GM18499 (cell line): ENCODE measurements around the gene ARHGAP24.
"Not testable (repeated sequence)": the region's sequence is repeated elsewhere in the genome, so short reads cannot be mapped to it uniquely, and the experiment has no call there.

Experiments used
- ATAC-seq: cut with Tn5 transposase; IDR thresholded peaks from one replicate; pipeline ENCODE4 v1.9.1; 2021; ENCODE audit warnings: moderate number of reproducible peaks; ENCODE audit not compliant: insufficient read depth, unreplicated experiment

Gene ARHGAP24

GRCh38 chr4:85967872-85968271, 492.9 kb downstream of the ARHGAP24 start:
- no peak for ATAC-seq

DNA sequence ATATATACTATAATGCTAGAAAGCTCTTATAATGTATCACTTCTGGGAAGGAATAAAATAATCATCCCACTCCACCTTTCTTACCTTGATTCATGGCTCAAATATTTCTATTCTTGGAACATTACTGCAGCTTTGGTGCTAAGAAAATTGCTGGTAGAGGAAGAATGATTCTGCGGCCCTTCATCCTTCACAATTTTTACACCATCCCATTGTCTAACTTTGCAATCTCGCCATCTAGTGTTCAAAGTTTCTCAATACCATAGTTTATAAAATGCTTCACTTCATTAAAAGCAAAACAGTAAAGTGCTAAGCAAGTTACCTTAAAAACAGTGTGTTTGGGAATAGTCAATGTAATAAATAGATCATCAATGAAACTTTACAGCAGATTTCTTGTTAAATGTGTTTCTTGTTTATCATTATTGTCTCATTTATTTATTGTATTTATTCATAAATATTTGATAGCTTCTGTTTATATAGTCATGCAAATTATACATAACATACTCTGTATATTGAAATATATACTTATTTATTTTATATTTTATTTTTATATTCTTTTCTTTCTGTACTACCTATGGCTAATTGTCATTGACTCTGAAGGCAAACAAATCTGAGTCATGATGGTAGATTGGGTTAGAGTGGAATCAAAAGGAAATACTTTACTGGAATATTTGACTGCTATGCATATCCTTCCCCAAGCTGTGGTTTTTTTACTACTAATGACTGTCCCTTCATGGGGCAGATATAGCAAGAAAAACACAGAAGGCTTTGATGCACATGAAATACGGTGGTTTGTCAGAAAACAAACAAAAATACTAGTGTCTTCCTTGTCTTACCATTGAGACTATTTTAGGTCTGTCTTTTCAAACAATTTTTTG, 494.2 kb downstream of the ARHGAP24 start:
- peak; percentile 75 for ATAC-seq

DNA sequence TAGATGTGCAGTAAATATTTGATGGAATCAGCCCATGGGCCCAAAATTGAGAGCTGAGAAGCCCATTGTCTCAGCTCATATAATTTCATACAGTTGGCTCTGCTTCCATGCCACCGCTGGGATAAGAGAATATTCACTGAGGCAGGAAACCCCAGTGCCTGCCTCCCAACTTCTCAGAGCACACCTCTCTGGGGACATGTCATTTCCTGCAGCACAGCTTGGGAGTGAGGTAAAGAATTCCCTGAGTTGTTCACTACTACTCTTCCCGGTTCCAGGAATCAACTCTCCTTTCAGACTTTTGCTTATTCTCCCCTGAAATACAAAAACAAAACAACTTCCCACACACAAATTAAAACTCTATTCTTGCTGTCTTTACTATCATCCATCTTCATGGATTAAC, 495.6 kb downstream of the ARHGAP24 start:
- ATAC-seq: no peak

GRCh38 chr4:85979276-85979675, 504.3 kb downstream of the ARHGAP24 start:
- peak; percentile 75 for ATAC-seq

DNA sequence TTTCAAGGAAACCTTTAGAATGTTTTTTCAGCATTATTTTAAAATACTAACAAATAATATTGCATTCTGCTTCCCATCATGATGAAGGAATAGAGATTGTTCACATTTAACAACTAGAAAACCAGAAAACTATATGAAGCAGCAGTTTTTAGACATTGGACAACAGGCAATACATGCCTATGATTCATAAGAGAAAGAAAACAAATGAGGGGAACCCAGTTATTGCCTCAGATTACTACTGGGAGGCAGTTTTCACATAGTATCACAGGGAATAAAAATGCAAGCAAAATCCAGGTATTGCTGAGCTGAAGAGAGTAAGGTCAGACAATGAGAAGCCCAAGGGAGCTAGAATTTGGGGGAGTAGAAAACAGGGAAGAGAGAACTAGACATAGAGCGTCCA, 511.3 kb downstream of the ARHGAP24 start:
- ATAC-seq: no peak

- ATAC-seq: no peak
These were observed 518.7 kb downstream of the ARHGAP24 start for GRCh38 chr4:85993641-85994040.

- ATAC-seq: no peak
These were observed 519.6 kb downstream of the ARHGAP24 start for GRCh38 chr4:85994576-85994975.

DNA sequence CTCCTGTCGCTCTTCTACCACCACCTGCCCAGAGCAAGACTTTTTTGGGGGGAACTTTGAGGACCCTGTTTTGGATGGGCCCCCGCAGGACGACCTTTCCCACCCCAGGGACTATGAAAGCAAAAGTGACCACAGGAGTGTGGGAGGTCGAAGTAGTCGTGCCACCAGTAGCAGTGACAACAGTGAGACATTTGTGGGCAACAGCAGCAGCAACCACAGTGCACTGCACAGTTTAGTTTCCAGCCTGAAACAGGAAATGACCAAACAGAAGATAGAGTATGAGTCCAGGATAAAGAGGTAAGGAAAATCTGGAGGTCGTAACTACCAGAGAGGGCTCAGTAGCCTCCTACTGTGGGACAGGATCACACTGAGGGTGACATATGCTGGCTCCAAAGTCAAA, 520.4 kb downstream of the ARHGAP24 start:
- no peak for ATAC-seq

- no peak for ATAC-seq
These were observed 526.6 kb downstream of the ARHGAP24 start for GRCh38 chr4:86001591-86001990.

- ATAC-seq: no peak
These were observed 529.1 kb downstream of the ARHGAP24 start for GRCh38 chr4:86004030-86004429.

DNA sequence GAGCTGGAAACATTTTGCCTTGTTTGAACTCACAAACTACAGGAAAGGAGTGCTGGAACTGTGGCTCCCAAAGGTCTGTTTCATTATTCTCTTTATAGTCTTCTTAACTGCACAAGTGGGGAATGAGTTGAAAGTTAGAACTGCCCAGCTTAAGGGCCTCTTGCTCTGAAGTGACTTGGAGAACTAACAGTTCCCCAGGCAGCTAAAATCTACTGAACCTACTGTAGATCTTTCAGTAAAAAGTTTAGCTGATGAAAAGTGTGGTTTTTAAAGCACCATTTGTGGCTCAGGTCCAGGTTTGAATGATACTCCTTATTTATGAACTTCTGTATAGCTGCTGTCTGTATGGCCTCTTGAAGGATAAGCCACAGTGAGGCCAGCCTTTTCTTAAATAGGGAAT, 531.1 kb downstream of the ARHGAP24 start:
- no peak for ATAC-seq

DNA sequence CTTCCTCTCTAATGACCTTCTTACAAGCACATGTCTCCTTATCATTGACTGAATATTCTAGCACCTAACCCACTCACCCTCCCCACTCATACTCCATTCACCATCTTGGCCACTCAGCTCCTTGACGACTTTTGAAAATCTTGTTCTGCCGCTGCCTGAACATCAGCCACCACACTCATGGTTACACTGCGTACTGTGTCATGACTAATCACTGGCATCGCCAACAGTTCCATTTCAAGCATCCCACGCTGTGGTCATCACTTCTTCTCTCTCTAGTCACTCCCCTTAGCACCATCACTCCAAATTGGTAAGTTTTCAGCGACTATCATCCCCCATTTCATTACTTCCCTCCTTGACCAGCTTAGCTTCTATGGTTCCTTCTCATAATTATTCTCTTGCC, 532.1 kb downstream of the ARHGAP24 start:
- ATAC-seq: no peak

DNA sequence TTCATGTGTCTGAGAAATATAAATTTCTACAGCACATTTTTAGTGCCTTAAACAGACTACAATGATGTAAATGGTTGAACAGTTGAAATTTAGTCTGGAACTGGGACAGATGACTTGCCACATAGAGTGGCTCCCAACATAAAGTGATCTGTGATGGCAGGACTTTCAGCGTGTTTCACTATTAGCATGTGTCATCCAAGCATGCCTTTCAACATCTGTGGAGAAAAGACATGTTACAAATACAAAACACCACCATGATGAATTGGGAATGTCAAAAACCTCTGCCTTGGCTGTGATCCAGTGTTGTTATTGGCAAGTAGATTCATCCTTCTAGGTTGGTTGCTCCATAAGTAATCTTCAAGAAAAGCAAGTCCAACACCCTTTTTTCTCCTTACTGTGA, 536.2 kb downstream of the ARHGAP24 start:
- ATAC-seq: no peak

DNA sequence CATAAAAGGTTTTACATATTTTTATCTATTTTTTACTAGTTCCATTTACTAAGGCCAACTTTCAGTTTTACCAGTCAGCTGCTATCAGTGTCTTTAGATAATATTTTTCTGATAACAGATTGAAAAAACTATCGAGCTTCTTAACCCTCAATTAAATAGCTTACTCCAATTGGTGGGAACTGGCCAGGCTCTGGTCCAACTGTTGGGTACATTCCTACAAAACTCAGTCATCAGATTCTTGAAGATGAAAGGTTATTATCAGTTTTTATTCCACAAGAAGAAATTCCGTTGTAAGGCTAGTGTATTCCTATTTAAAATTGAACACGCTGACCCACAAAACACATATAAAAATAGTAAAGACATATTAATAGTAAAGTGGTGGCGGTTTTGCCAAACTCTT, 538.7 kb downstream of the ARHGAP24 start:
- no peak for ATAC-seq

DNA sequence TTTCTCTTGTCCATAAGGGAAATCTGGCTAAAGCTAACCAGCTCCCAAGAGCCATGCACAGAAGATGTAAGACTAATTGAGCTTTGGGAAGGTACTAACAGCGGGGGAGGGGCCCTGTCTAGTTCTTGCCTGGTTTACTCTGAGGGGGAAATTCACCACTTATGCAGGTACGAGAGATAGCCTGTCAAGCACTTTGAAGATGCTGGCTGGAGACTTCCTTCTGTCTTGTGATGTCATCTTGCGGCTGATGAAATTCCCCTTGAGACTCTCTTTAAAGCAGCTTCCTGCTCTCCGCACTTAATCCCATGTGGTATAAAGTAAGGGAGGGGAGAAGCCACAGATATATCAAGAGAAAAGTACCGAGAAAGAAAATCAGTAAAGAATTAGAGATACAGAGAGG, 539.6 kb downstream of the ARHGAP24 start:
- ATAC-seq: peak; percentile 94

DNA sequence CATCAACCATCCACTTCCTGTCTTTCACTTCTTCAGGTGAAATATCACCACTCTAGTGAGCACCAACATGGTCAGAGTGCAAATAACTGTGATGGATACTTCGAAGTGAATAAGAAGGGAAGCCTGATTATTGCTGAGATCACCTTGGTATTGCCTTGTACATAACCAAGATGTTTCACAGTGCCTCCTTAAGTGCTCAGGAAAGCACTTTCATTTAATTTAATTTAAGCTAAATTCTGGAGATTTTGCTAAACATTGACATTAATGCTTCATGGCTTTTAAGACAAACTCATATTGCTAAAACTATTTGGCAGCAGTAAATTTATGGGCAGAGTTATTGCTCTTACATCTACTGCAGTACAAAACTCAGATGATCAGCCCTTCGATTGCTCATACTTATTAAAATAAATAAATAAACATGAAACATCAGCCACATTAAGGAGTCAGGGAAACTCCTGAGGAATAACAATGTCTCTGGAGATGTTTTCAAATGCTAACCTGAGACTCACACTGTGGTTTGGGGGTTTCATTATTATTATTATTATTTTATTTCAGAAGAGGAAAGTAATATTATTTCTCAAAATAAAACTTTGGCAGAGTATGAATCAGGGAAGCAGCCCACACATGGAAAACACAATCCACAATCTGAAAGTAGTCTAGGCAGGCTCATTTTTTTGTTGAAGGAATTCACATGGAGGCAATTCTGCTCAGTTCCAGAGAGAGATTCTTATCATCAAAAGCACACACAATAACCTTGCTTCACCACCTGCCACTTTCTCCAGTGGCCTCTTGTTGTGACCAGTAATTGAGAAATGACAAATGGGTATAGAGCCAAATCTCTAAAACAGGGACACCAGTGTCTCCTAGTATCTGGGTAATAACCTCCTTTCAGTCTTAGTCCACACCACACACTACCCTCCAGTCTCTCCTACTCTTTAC, 540.7 kb downstream of the ARHGAP24 start:
- no peak for ATAC-seq

DNA sequence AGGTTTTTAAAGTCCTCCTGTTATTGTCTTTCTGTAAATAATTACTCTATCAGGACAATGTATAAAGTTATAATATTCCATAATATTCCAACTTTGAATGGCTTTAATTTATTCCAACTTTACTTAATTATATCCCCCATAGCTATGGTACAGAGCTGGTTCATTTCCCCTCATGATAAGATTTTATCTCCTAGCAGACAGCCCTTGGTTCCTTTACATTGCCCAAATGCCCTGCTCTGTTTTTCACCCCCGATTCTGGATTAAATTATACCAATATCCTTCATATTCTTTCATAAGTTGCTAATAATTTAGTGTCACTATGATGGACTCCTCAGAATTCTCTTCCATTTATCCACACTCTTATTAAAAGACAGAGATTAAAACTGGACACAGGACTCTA, 544.4 kb downstream of the ARHGAP24 start:
- no peak for ATAC-seq

GRCh38 chr4:86019906-86020305, 545.0 kb downstream of the ARHGAP24 start:
- ATAC-seq: no peak

DNA sequence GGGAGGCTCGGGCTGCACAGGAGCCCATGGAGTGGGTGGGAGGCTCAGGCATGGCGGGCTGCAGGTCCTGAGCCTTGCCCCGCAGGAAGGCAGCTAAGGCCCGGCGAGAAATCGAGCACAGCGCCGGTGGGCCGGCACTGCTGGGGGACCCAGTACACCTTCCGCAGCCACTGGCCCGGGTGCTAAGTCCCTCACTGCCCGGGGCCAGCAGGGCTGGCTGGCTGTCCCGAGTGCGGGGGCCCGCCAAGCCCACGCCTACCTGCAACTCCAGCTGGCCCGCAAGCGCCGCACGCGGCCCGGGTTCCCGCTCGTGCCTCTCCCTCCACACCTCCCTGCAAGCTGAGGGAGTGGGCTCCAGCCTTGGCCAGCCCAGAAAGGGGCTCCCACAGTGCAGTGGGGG, 546.7 kb downstream of the ARHGAP24 start:
- not testable (repeated sequence) for ATAC-seq

GRCh38 chr4:86026720-86027119, 551.8 kb downstream of the ARHGAP24 start:
- no peak for ATAC-seq

- ATAC-seq: no peak
These were observed 557.0 kb downstream of the ARHGAP24 start for GRCh38 chr4:86031927-86032326.
